ENCODE measurements around the gene RSL24D1.

Gene RSL24D1

GRCh38 chr15:55196458-55197361 is at the start of gene RSL24D1:
Gene RSL24D1, minus strand, starts transcription at chr15:55196941. Its CDS starts 51 bp downstream, at chr15:55196890.
- DNase-seq (ENCODE audit: low read depth in 1 of 2, low spot score in 1 of 2), result peak; percentile 86 to 99
- TF ChIP-seq JUND (IDR thresholded peaks at IDR 0.05; ENCODE audit: low read depth), result no peak
- in situ Hi-C loops (cut with HindIII; ENCODE audit: low pct_unique_long_range_greater_than_20kb, low sequenced_read_pairs), result no loop called here

- DNase-seq (ENCODE audit: low read depth in 1 of 2, low spot score in 1 of 2), result no peak
- TF ChIP-seq JUND (IDR thresholded peaks at IDR 0.05; ENCODE audit: low read depth), result no peak
- in situ Hi-C loops (cut with HindIII; ENCODE audit: low pct_unique_long_range_greater_than_20kb, low sequenced_read_pairs), result no loop called here
These were observed 48.3 kb upstream of the RSL24D1 start for GRCh38 chr15:55245059-55245458.

- in situ Hi-C loops (cut with HindIII; ENCODE audit: low pct_unique_long_range_greater_than_20kb, low sequenced_read_pairs), result no loop called here
- no peak for DNase-seq (ENCODE audit: low read depth in 1 of 2, low spot score in 1 of 2)
- TF ChIP-seq JUND (IDR thresholded peaks at IDR 0.05; ENCODE audit: low read depth), result no peak
These were observed 45.1 kb upstream of the RSL24D1 start for GRCh38 chr15:55241891-55242290.

- TF ChIP-seq JUND (IDR thresholded peaks at IDR 0.05; ENCODE audit: low read depth), result no peak
- no peak for DNase-seq (ENCODE audit: low read depth in 1 of 2, low spot score in 1 of 2)
- in situ Hi-C loops (cut with HindIII; ENCODE audit: low pct_unique_long_range_greater_than_20kb, low sequenced_read_pairs), result no loop called here
These were observed 44.4 kb upstream of the RSL24D1 start for GRCh38 chr15:55241186-55241585.

- TF ChIP-seq JUND (IDR thresholded peaks at IDR 0.05; ENCODE audit: low read depth), result no peak
- in situ Hi-C loops (cut with HindIII; ENCODE audit: low pct_unique_long_range_greater_than_20kb, low sequenced_read_pairs), result no loop called here
- DNase-seq (ENCODE audit: low read depth in 1 of 2, low spot score in 1 of 2), result no peak
These were observed 43.5 kb upstream of the RSL24D1 start for GRCh38 chr15:55240125-55240760.

GRCh38 chr15:55239440-55240124 is 42.8 kb upstream of the RSL24D1 start:
- in situ Hi-C loops (cut with HindIII; ENCODE audit: low pct_unique_long_range_greater_than_20kb, low sequenced_read_pairs), result no loop called here
- no peak for TF ChIP-seq JUND (IDR thresholded peaks at IDR 0.05; ENCODE audit: low read depth)
- no peak for DNase-seq (ENCODE audit: low read depth in 1 of 2, low spot score in 1 of 2)

GRCh38 chr15:55238877-55239276 is 42.1 kb upstream of the RSL24D1 start:
- TF ChIP-seq JUND (IDR thresholded peaks at IDR 0.05; ENCODE audit: low read depth), result no peak
- in situ Hi-C loops (cut with HindIII; ENCODE audit: low pct_unique_long_range_greater_than_20kb, low sequenced_read_pairs), result no loop called here
- no peak for DNase-seq (ENCODE audit: low read depth in 1 of 2, low spot score in 1 of 2)

GRCh38 chr15:55237219-55238130 is 40.7 kb upstream of the RSL24D1 start:
- in situ Hi-C loops (cut with HindIII; ENCODE audit: low pct_unique_long_range_greater_than_20kb, low sequenced_read_pairs), result no loop called here
- TF ChIP-seq JUND (IDR thresholded peaks at IDR 0.05; ENCODE audit: low read depth), result no peak
- no peak for DNase-seq (ENCODE audit: low read depth in 1 of 2, low spot score in 1 of 2)

- no peak for TF ChIP-seq JUND (IDR thresholded peaks at IDR 0.05; ENCODE audit: low read depth)
- in situ Hi-C loops (cut with HindIII; ENCODE audit: low pct_unique_long_range_greater_than_20kb, low sequenced_read_pairs), result no loop called here
- DNase-seq (ENCODE audit: low read depth in 1 of 2, low spot score in 1 of 2), result no peak
These were observed 38.9 kb upstream of the RSL24D1 start for GRCh38 chr15:55235546-55236036.

- no peak for TF ChIP-seq JUND (IDR thresholded peaks at IDR 0.05; ENCODE audit: low read depth)
- in situ Hi-C loops (cut with HindIII; ENCODE audit: low pct_unique_long_range_greater_than_20kb, low sequenced_read_pairs), result no loop called here
- DNase-seq (ENCODE audit: low read depth in 1 of 2, low spot score in 1 of 2), result no peak
These were observed 38.0 kb upstream of the RSL24D1 start for GRCh38 chr15:55234800-55235104.

- in situ Hi-C loops (cut with HindIII; ENCODE audit: low pct_unique_long_range_greater_than_20kb, low sequenced_read_pairs), result no loop called here
- TF ChIP-seq JUND (IDR thresholded peaks at IDR 0.05; ENCODE audit: low read depth), result no peak
- DNase-seq (ENCODE audit: low read depth in 1 of 2, low spot score in 1 of 2), result no peak
These were observed 37.5 kb upstream of the RSL24D1 start for GRCh38 chr15:55234104-55234799.
